B cell (primary cell): ENCODE data around the gene BCAP29. TPM values are rescaled to one million over a fixed set of nuclear protein-coding genes. Genes with fewer than 3 reads are reported as not detected.
"Not testable (repeated sequence)": the region's sequence is repeated elsewhere in the genome, so short reads cannot be mapped to it uniquely, and the experiment has no call there.

Source experiments
- ATAC-seq: fragments of 200-7000 bp; cut with Tn5 transposase; one replicate; pipeline ENCODE4 v1.10.0; 2021; ENCODE audit warnings: low read depth, mild to moderate bottlenecking, moderate number of reproducible peaks, moderate library complexity
- CTCF ChIA-PET: fragments of 350-600 bp; sonication (Branson Sonifier 250); formaldehyde crosslinking; loops from one replicate; lab custom pipeline; 2021; ENCODE audit warnings: antibody characterized with exemption, inconsistent platforms; lab: Charles Lee
- POLR2A ChIA-PET: fragments of 350-600 bp; sonication (Branson Sonifier 250); formaldehyde crosslinking; loops from one replicate; lab custom pipeline; 2021; ENCODE audit warnings: antibody characterized with exemption; lab: Charles Lee
- DNase-seq: peaks from one replicate; pipeline ENCODE4 v3.0.0; 2013
- H2AFZ ChIP-seq: 2 replicates; pipeline ENCODE4 v1.6.1; 2012; ENCODE audit warnings: mild to moderate bottlenecking, low read depth, low read length; ENCODE audit not compliant: insufficient read depth, poor library complexity, severe bottlenecking
- H3K27ac ChIP-seq, 2 donors: 1 replicate in 1 of 2; 2 replicates in 1 of 2; pipeline ENCODE4 v1.5.1; 2012 to 2013; ENCODE audit warnings: low read length in 2 of 2, mild to moderate bottlenecking in 2 of 2, moderate library complexity in 1 of 2
- H3K27me3 ChIP-seq, 4 experiments: fragments of 200-600 bp in 1 of 4; sonication (generic) in 1 of 4; replicated peaks in 1 of 4; 1 replicate in 2 of 4; 2 replicates in 2 of 4; pipeline versions ENCODE4 v1.6.1 to v1.7.0; 2013 to 2016; ENCODE audit warnings: low read length in 3 of 4, mild to moderate bottlenecking in 2 of 4, mixed read lengths in 1 of 4, moderate library complexity in 1 of 4; ENCODE audit not compliant: insufficient read depth in 4 of 4, control insufficient read depth in 3 of 4; ENCODE audit errors: control extremely low read depth in 1 of 4
- H3K36me3 ChIP-seq, 2 experiments: replicated peaks in 1 of 2; 1 replicate in 1 of 2; 2 replicates in 1 of 2; pipeline versions ENCODE4 v1.6.1 to v1.7.1; 2013; ENCODE audit warnings: low read length in 1 of 2; ENCODE audit not compliant: insufficient read depth in 2 of 2, control insufficient read depth in 1 of 2; ENCODE audit errors: control extremely low read depth in 1 of 2, extremely low read depth in 1 of 2
- H3K4me1 ChIP-seq, 2 donors: fragments of 200-600 bp in 1 of 2; sonication (generic) in 1 of 2; 1 replicate in 1 of 2; 2 replicates in 1 of 2; pipeline versions ENCODE4 v1.5.1 to v1.6.1; 2013 to 2017; ENCODE audit warnings: low read length in 2 of 2; ENCODE audit not compliant: control insufficient read depth in 2 of 2, insufficient read depth in 2 of 2
- H3K4me2 ChIP-seq: replicated peaks from 2 replicates; pipeline ENCODE3; 2012; ENCODE audit warnings: mild to moderate bottlenecking, low read depth, low read length; ENCODE audit not compliant: poor library complexity, severe bottlenecking
- H3K4me3 ChIP-seq, 5 experiments: fragments of 200-600 bp in 1 of 5; sonication (generic) in 1 of 5; 1 replicate in 3 of 5; 2 replicates in 2 of 5; pipeline versions ENCODE4 v1.5.1 to v1.7.0; 2011 to 2016; ENCODE audit warnings: low read length in 4 of 5, mild to moderate bottlenecking in 4 of 5, low read depth in 2 of 5, control low read depth in 1 of 5, moderate library complexity in 1 of 5; ENCODE audit not compliant: insufficient read depth in 1 of 5; ENCODE audit errors: control extremely low read depth in 1 of 5, extremely low read depth in 1 of 5
- H3K79me2 ChIP-seq: fragments of 200-600 bp; sonication (generic); one replicate; pipeline ENCODE4 v1.6.0; 2016; ENCODE audit warnings: low read length; ENCODE audit not compliant: control insufficient read depth, insufficient read depth
- H3K9ac ChIP-seq: fragments of 200-600 bp; sonication (generic); 2 replicates; pipeline ENCODE4 v1.6.1; 2017; ENCODE audit warnings: mild to moderate bottlenecking, low read length, moderate library complexity
- H3K9me3 ChIP-seq, 3 donors: one replicate each; pipeline versions ENCODE4 v1.6.1 to v1.7.1; 2013; ENCODE audit warnings: low read length in 2 of 3; ENCODE audit not compliant: control insufficient read depth in 2 of 3, insufficient read depth in 1 of 3; ENCODE audit errors: control extremely low read depth in 1 of 3
- H4K20me1 ChIP-seq: 2 replicates; pipeline ENCODE4 v1.6.0; 2012; ENCODE audit warnings: mild to moderate bottlenecking, low read length; ENCODE audit not compliant: insufficient read depth, control insufficient read depth, poor library complexity, severe bottlenecking
- H3K27ac Mint-ChIP-seq: one replicate; pipeline ENCODE4 v1.8.0; 2021; ENCODE audit warnings: mixed read lengths
- H3K27me3 Mint-ChIP-seq: one replicate; pipeline ENCODE4 v1.8.0; 2021; ENCODE audit warnings: mixed read lengths
- H3K4me1 Mint-ChIP-seq: one replicate; pipeline ENCODE4 v1.8.0; 2021; ENCODE audit warnings: mixed read lengths
- H3K4me3 Mint-ChIP-seq: one replicate; pipeline ENCODE4 v1.8.0; 2021; ENCODE audit warnings: mixed read lengths
- H3K9me3 Mint-ChIP-seq: one replicate; pipeline ENCODE4 v1.8.0; 2022; ENCODE audit warnings: mixed read lengths; ENCODE audit not compliant: insufficient read depth
- CTCF ChIP-seq: fragments of 200-600 bp; IDR thresholded peaks from one replicate; pipeline ENCODE4 v1.8.0; 2022; ENCODE audit warnings: antibody characterized with exemption, mild to moderate bottlenecking
- EZH2 ChIP-seq: IDR thresholded peaks from 2 replicates; pipeline ENCODE4 v1.6.1; 2012; ENCODE audit warnings: borderline replicate concordance, low read depth, mild to moderate bottlenecking, moderate library complexity, low read length; ENCODE audit not compliant: insufficient read depth, poor library complexity, severe bottlenecking
- WGBS: methylation state at CpG from one replicate; pipeline ENCODE4 v1.1.5; 2013; ENCODE audit warnings: missing lambda C conversion rate; ENCODE audit not compliant: insufficient coverage; 5-methylcytosine and 5-hydroxymethylcytosine counted together
- intact Hi-C: fragments of 100-400 bp; cut with micrococcal nuclease; formaldehyde crosslinking; loops from one replicate; pipeline ENCODE4 v1.10.0; 2022
- polyA plus RNA-seq: library from polyadenylated mRNA; depleted of rRNA; stranded (reverse); fragments of >200 nt; gene quantifications from 2 replicates; pipeline ENCODE4 v1.2.3, GENCODE V29; 2012
- total RNA-seq, 2 donors: library from RNA; stranded (reverse); fragments of 120-200 nt in 1 of 2; gene quantifications; 1 replicate in 1 of 2; 2 replicates in 1 of 2; pipeline versions ENCODE4 v1.2.3 to v1.2.4, GENCODE V29; 2013 to 2022

The BCAP29 gene
- total and polyA plus RNA-seq, 2 donors (not counting 1 experiment from before 2014, with no cell fraction given), result 24.6 to 27.3 TPM

GRCh38 chr7:107534139-107534538, 45.9 kb upstream of the BCAP29 start:
- Histone ChIP-seq H3K9ac (no peak overlapping the region), H3K36me3 (peaks cover 0 to 10% of the 10 kb centered on the region in 2 experiments), H3K27ac (no peak overlapping the region), H3K27me3 (no peaks in the 10 kb centered on the region), H3K9me3 (no peaks in the 10 kb centered on the region), H3K79me2 (peaks cover 35% of the 10 kb centered on the region), H2AFZ (no peak overlapping the region), H3K4me1 (no peaks in the 10 kb centered on the region), H4K20me1 (peaks cover 24% of the 10 kb centered on the region), H3K4me2 (no peak overlapping the region), H3K4me3 (no peak overlapping the region)
- ChIA-PET CTCF (no interaction called here), POLR2A (no interaction called here)
- no peak for DNase-seq
- H3K27me3 Mint-ChIP-seq, result no peaks in the 10 kb centered on the region
- no peak overlapping the region for H3K27ac Mint-ChIP-seq
- no peak for ATAC-seq
- TF ChIP-seq CTCF, result no peak
- no peak for TF ChIP-seq EZH2
- intact Hi-C loops, result no loop called here
- no peaks in the 10 kb centered on the region for H3K9me3 Mint-ChIP-seq
- no peak overlapping the region for H3K4me3 Mint-ChIP-seq
- H3K4me1 Mint-ChIP-seq, result peaks cover 13% of the 10 kb centered on the region

- H3K9ac ChIP-seq, CTCF ChIA-PET, POLR2A ChIA-PET, H3K4me1 ChIP-seq, H3K4me3 ChIP-seq, H3K27me3 Mint-ChIP-seq, H3K4me3 Mint-ChIP-seq, H3K27ac Mint-ChIP-seq, intact Hi-C loops, H3K9me3 Mint-ChIP-seq, H3K9me3 ChIP-seq, ATAC-seq, H3K27me3 ChIP-seq, H3K27ac ChIP-seq, DNase-seq, H2AFZ ChIP-seq, H3K4me2 ChIP-seq: not testable (repeated sequence)
- Histone ChIP-seq H4K20me1 (peaks cover 19% of the 10 kb centered on the region), H3K36me3 (peaks cover 0 to 16% of the 10 kb centered on the region in 2 experiments), H3K79me2 (peaks cover 48% of the 10 kb centered on the region)
- peaks cover 13% of the 10 kb centered on the region for H3K4me1 Mint-ChIP-seq
- WGBS, result 94% methylated on average over 3 of the region's 4 CpGs
Measured at GRCh38 chr7:107537228-107537627, 42.8 kb upstream of the BCAP29 start.
